Omental fat pad (tissue), 4 donors: Measurements from ENCODE around the gene SPIN3. TPM values are rescaled to one million over a fixed set of nuclear protein-coding genes. Genes with fewer than 3 reads are reported as not detected.
"Not testable (repeated sequence)": the region's sequence is repeated elsewhere in the genome, so short reads cannot be mapped to it uniquely, and the experiment has no call there.

Experiments
- ATAC-seq: fragments of 150-250 bp; one replicate; pipeline ENCODE4 v1.9.1; 2016; ENCODE audit warnings: mild to moderate bottlenecking, moderate library complexity; ENCODE audit not compliant: low FRiP score
- DNase-seq: peaks from one replicate; pipeline ENCODE4 v3.0.0-alpha.2; 2019; ENCODE audit warnings: low spot score
- CTCF ChIP-seq, 3 donors: fragments of 450-650 bp; IDR thresholded peaks; one replicate each; pipeline ENCODE4 v1.5.1; 2016 to 2017; ENCODE audit warnings: antibody characterized with exemption in 3 of 3, mild to moderate bottlenecking in 3 of 3, moderate library complexity in 2 of 3
- total RNA-seq, 4 donors: library from RNA; depleted of rRNA; stranded (reverse); fragments of >200 nt; gene quantifications; one replicate each; pipeline ENCODE4 v1.1.0, GENCODE V29; 2016

The SPIN3 gene
- 10 to 100 TPM in 1 of 4 donors, 1 to 10 TPM in 3; 7.4 to 15.1 (median 8.9) TPM for total RNA-seq

GRCh38 chrX:56995271-56995994, at the start of gene SPIN3:
SPIN3 (minus strand) TSS chrX:56995541; CDS start chrX:56994947, 594 bp downstream.
- ATAC-seq (peak; percentile 92), DNase-seq (peak; percentile 47)
- no peak for TF ChIP-seq CTCF (IDR thresholded peaks at IDR 0.05)

GRCh38 chrX:57044245-57044644, 48.9 kb upstream of the SPIN3 start:
- ATAC-seq (no peak), DNase-seq (no peak)
- no peak for TF ChIP-seq CTCF (IDR thresholded peaks at IDR 0.05)

GRCh38 chrX:57037265-57037664, 41.9 kb upstream of the SPIN3 start:
- not testable (repeated sequence) for DNase-seq, ATAC-seq

- DNase-seq, result no peak
Observed at GRCh38 chrX:56994375-56995270, 718 bp downstream of the SPIN3 start.

GRCh38 chrX:56987741-56988140, 7.6 kb downstream of the SPIN3 start:
- TF ChIP-seq CTCF (IDR thresholded peaks at IDR 0.05), result no peak
- no peak for DNase-seq
- no peak for ATAC-seq

More at GRCh38 chrX:56994375-56995270, 718 bp downstream of the SPIN3 start:
- TF ChIP-seq CTCF (IDR thresholded peaks at IDR 0.05), result no peak
- no peak for ATAC-seq

- DNase-seq, result no peak
- ATAC-seq, result no peak
- TF ChIP-seq CTCF (IDR thresholded peaks at IDR 0.05), result no peak
Observed at GRCh38 chrX:56986138-56986537, 9.2 kb downstream of the SPIN3 start.

GRCh38 chrX:56978172-56978571, 17.2 kb downstream of the SPIN3 start:
- no peak for TF ChIP-seq CTCF (IDR thresholded peaks at IDR 0.05)
- ATAC-seq (peak; percentile 48), DNase-seq (no peak)
